PC-9 (cell line): ENCODE measurements around the gene ODAD4.

Experiments used
- EZH2 ChIP-seq: fragments of 200-600 bp; sonication (generic); IDR thresholded peaks from 2 replicates; pipeline ENCODE4 v1.8.0; 2017; ENCODE audit warnings: antibody characterized with exemption, low read depth
- TF ChIP-seq, protein P1 (sequence below): fragments of 200-600 bp; sonication (generic); conservative IDR thresholded peaks from 2 replicates; pipeline ENCODE4 v1.6.1; 2017; ENCODE audit warnings: mixed run types, antibody characterized with exemption, mild to moderate bottlenecking, moderate library complexity

DNA sequence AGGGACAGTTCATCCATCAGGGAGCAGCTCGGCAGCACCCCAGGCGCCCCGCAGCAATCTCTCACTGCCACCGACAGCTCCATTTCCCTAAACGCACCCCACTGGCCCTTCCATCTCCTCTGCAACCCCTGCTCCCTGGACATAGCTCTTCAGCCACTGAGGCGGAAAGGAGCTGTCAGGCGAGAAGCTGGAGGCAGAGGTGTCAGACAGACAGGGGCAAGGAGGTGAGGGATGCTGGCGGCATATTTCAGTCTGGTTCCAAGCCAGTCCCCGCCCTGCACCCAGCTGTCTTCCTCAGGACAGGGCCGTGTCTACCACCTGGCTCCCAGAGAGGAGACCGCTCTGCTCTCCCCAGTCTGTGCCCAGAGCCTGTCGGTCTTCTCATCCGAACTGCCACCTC is 21.3 kb upstream of the ODAD4 start:
- TF ChIP-seq, protein P1, sequence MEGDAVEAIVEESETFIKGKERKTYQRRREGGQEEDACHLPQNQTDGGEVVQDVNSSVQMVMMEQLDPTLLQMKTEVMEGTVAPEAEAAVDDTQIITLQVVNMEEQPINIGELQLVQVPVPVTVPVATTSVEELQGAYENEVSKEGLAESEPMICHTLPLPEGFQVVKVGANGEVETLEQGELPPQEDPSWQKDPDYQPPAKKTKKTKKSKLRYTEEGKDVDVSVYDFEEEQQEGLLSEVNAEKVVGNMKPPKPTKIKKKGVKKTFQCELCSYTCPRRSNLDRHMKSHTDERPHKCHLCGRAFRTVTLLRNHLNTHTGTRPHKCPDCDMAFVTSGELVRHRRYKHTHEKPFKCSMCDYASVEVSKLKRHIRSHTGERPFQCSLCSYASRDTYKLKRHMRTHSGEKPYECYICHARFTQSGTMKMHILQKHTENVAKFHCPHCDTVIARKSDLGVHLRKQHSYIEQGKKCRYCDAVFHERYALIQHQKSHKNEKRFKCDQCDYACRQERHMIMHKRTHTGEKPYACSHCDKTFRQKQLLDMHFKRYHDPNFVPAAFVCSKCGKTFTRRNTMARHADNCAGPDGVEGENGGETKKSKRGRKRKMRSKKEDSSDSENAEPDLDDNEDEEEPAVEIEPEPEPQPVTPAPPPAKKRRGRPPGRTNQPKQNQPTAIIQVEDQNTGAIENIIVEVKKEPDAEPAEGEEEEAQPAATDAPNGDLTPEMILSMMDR, result no peak
- TF ChIP-seq EZH2, result no peak
